Measurements from ENCODE around the gene ANKHD1.

Gene ANKHD1

DNA sequence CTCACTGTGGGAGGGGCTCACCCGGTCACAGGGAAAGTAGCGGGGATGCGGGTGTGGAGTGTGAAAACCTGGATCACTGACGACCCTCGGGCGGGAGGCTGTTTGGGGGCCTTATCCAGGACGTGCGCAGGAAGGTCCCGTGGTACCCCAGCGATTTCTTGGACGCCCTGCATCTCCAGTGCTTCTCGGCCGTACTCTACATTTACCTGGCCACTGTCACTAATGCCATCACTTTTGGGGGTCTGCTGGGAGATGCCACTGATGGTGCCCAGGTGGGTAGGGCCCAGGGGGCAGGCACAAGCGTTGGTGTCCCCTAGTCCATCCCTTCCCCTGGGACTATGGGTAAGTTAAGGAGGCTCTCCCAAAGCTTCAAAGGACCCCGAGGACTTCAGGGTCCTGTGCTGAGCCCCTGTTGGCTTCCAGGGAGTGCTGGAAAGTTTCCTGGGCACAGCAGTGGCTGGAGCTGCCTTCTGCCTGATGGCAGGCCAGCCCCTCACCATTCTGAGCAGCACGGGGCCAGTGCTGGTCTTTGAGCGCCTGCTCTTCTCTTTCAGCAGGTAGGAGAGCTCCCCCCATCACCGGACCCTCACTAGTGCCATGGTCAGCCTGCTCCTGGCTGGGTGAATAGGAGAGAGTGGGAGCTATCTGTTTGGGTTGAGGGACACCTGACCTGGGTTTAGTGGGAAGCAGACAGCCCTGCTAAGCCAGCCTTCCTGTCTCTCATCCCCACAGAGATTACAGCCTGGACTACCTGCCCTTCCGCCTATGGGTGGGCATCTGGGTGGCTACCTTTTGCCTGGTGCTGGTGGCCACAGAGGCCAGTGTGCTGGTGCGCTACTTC is 37.8 kb upstream of the ANKHD1 start:
- Histone ChIP-seq H3K36me3 (ENCODE audit: control insufficient read depth, low read depth, low read length) (no peaks in the 10 kb centered on the region), H3K9ac (ENCODE audit: low read length) (peak overlapping the region; percentile 60), H3K27ac (ENCODE audit: low read length) (no peak overlapping the region), H3K27me3 (ENCODE audit: control insufficient read depth, insufficient read depth, low read length) (no peaks in the 10 kb centered on the region), H3K4me3 (ENCODE audit: low read length) (peak overlapping the region; percentile 73), H3K4me1 (ENCODE audit: control insufficient read depth, low read depth, low read length) (no peaks in the 10 kb centered on the region), H3K9me3 (ENCODE audit: control insufficient read depth, low read depth, low read length) (no peaks in the 10 kb centered on the region)

GRCh38 chr5:140364472-140364765 is 37.2 kb upstream of the ANKHD1 start:
- Histone ChIP-seq H3K4me1 (ENCODE audit: control insufficient read depth, low read depth, low read length) (no peaks in the 10 kb centered on the region), H3K9me3 (ENCODE audit: control insufficient read depth, low read depth, low read length) (no peaks in the 10 kb centered on the region), H3K9ac (ENCODE audit: low read length) (no peak overlapping the region), H3K27me3 (ENCODE audit: control insufficient read depth, insufficient read depth, low read length) (no peaks in the 10 kb centered on the region), H3K36me3 (ENCODE audit: control insufficient read depth, low read depth, low read length) (no peaks in the 10 kb centered on the region), H3K27ac (ENCODE audit: low read length) (no peak overlapping the region), H3K4me3 (ENCODE audit: low read length) (no peak overlapping the region)

GRCh38 chr5:140365282-140365681 is 36.4 kb upstream of the ANKHD1 start:
- H3K4me1 ChIP-seq (ENCODE audit: control insufficient read depth, low read depth, low read length): no peaks in the 10 kb centered on the region
- H3K9me3 ChIP-seq (ENCODE audit: control insufficient read depth, low read depth, low read length): no peaks in the 10 kb centered on the region
- no peak overlapping the region for H3K4me3 ChIP-seq (ENCODE audit: low read length)
- H3K36me3 ChIP-seq (ENCODE audit: control insufficient read depth, low read depth, low read length): no peaks in the 10 kb centered on the region
- no peak overlapping the region for H3K27ac ChIP-seq (ENCODE audit: low read length)
- no peak overlapping the region for H3K9ac ChIP-seq (ENCODE audit: low read length)
- no peaks in the 10 kb centered on the region for H3K27me3 ChIP-seq (ENCODE audit: control insufficient read depth, insufficient read depth, low read length)

DNA sequence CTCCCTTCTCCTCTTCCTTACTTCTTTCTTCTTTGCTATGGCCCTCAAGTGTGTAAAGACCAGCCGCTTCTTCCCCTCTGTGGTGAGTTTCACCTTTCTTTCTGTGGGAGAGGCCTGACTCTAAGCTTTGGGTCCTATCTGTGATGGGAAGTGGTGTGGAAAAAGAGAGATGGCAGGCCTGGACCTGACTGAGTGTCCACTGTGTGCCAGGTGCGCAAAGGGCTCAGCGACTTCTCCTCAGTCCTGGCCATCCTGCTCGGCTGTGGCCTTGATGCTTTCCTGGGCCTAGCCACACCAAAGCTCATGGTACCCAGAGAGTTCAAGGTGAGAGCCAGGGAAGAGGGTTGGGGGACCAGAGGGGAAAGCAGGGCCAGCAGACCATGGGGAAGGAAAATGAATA is 35.7 kb upstream of the ANKHD1 start:
- Histone ChIP-seq H3K4me3 (ENCODE audit: low read length) (no peak overlapping the region), H3K9me3 (ENCODE audit: control insufficient read depth, low read depth, low read length) (no peaks in the 10 kb centered on the region), H3K36me3 (ENCODE audit: control insufficient read depth, low read depth, low read length) (no peaks in the 10 kb centered on the region), H3K4me1 (ENCODE audit: control insufficient read depth, low read depth, low read length) (no peaks in the 10 kb centered on the region), H3K9ac (ENCODE audit: low read length) (no peak overlapping the region), H3K27me3 (ENCODE audit: control insufficient read depth, insufficient read depth, low read length) (no peaks in the 10 kb centered on the region), H3K27ac (ENCODE audit: low read length) (no peak overlapping the region)

DNA sequence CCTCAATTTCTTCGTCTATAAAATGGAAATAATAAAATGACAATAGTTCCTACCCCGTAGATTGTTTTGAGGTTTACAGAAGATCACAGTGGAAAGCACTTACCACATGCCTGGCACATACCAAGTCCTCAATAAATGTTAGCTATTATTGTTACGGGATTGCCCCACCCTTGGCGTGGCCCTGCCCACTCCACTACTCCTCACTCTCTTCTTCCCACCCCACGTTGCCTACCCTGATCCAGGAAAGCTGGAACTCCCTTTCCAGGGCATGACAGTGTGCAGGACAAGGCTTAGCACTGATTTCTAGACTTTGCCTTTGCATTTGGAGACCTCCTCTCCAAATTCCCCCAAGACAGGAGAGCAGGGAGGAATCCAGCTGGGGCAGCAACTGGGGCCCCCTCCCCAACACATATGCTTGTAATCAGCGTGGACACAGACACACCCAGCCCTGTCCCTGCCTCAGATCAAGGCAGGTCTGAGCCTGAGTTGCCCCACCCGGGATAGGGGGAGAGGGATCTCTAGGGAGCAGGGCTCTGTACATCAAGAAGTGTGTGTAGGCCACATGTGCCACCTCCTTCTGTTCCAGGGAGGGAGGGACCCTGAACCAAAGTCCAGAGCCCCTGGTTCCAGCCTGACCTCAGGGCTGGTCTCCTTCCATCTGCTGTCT is 34.9 kb upstream of the ANKHD1 start:
- no peaks in the 10 kb centered on the region for H3K9me3 ChIP-seq (ENCODE audit: control insufficient read depth, low read depth, low read length)
- no peaks in the 10 kb centered on the region for H3K4me1 ChIP-seq (ENCODE audit: control insufficient read depth, low read depth, low read length)
- H3K9ac ChIP-seq (ENCODE audit: low read length): no peak overlapping the region

GRCh38 chr5:140367256-140368013 is 34.2 kb upstream of the ANKHD1 start:
- Histone ChIP-seq H3K9ac (ENCODE audit: low read length) (no peak overlapping the region), H3K9me3 (ENCODE audit: control insufficient read depth, low read depth, low read length) (no peaks in the 10 kb centered on the region), H3K4me1 (ENCODE audit: control insufficient read depth, low read depth, low read length) (no peaks in the 10 kb centered on the region), H3K27me3 (ENCODE audit: control insufficient read depth, insufficient read depth, low read length) (no peaks in the 10 kb centered on the region), H3K36me3 (ENCODE audit: control insufficient read depth, low read depth, low read length) (no peaks in the 10 kb centered on the region), H3K4me3 (ENCODE audit: low read length) (no peak overlapping the region), H3K27ac (ENCODE audit: low read length) (no peak overlapping the region)

More for the DNA sequence above, 34.9 kb upstream of the ANKHD1 start:
- H3K4me3 ChIP-seq (ENCODE audit: low read length): no peak overlapping the region
- no peaks in the 10 kb centered on the region for H3K27me3 ChIP-seq (ENCODE audit: control insufficient read depth, insufficient read depth, low read length)
- H3K36me3 ChIP-seq (ENCODE audit: control insufficient read depth, low read depth, low read length): no peaks in the 10 kb centered on the region
- no peak overlapping the region for H3K27ac ChIP-seq (ENCODE audit: low read length)

- H3K9ac ChIP-seq (ENCODE audit: low read length): no peak overlapping the region
- H3K27ac ChIP-seq (ENCODE audit: low read length): no peak overlapping the region
- no peaks in the 10 kb centered on the region for H3K27me3 ChIP-seq (ENCODE audit: control insufficient read depth, insufficient read depth, low read length)
- no peaks in the 10 kb centered on the region for H3K36me3 ChIP-seq (ENCODE audit: control insufficient read depth, low read depth, low read length)
- peaks cover 4% of the 10 kb centered on the region for H3K4me1 ChIP-seq (ENCODE audit: control insufficient read depth, low read depth, low read length)
- no peaks in the 10 kb centered on the region for H3K9me3 ChIP-seq (ENCODE audit: control insufficient read depth, low read depth, low read length)
- no peak overlapping the region for H3K4me3 ChIP-seq (ENCODE audit: low read length)
Measured at GRCh38 chr5:140371356-140372151, 30.1 kb upstream of the ANKHD1 start.

DNA sequence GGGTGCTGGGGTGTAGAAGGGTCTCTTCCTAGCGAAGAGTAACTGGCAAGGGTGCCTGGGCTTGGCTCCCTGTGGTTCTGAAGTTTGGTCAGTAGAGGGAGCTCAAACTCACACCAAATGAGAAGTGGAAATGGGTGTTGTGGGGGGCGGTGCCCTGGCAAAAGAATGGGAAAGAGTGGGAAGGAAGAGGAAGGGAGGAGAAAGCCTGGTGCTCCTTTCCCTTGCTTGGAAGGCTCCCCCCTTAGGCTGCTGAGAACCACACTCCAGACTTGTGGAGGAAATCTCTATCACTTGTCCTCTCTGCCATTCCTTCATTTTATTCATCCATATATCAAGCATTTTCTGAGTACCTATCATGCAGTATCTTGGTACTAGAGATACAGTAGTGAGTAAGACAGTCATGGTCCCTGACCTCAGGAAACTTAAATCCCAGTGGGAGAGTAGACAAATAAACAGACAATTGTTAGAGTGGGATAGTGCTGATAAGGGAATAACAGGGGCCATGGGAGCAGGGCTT is 28.6 kb upstream of the ANKHD1 start:
- Histone ChIP-seq H3K9ac (ENCODE audit: low read length) (no peak overlapping the region), H3K36me3 (ENCODE audit: control insufficient read depth, low read depth, low read length) (no peaks in the 10 kb centered on the region), H3K4me1 (ENCODE audit: control insufficient read depth, low read depth, low read length) (peaks cover 4% of the 10 kb centered on the region), H3K4me3 (ENCODE audit: low read length) (no peak overlapping the region), H3K9me3 (ENCODE audit: control insufficient read depth, low read depth, low read length) (no peaks in the 10 kb centered on the region), H3K27ac (ENCODE audit: low read length) (no peak overlapping the region), H3K27me3 (ENCODE audit: control insufficient read depth, insufficient read depth, low read length) (no peaks in the 10 kb centered on the region)

- Histone ChIP-seq H3K27ac (ENCODE audit: low read length) (no peak overlapping the region), H3K9me3 (ENCODE audit: control insufficient read depth, low read depth, low read length) (no peaks in the 10 kb centered on the region), H3K27me3 (ENCODE audit: control insufficient read depth, insufficient read depth, low read length) (no peaks in the 10 kb centered on the region), H3K4me1 (ENCODE audit: control insufficient read depth, low read depth, low read length) (no peaks in the 10 kb centered on the region), H3K9ac (ENCODE audit: low read length) (no peak overlapping the region), H3K36me3 (ENCODE audit: control insufficient read depth, low read depth, low read length) (no peaks in the 10 kb centered on the region), H3K4me3 (ENCODE audit: low read length) (no peak overlapping the region)
Measured at GRCh38 chr5:140381351-140381750, 20.3 kb upstream of the ANKHD1 start.

DNA sequence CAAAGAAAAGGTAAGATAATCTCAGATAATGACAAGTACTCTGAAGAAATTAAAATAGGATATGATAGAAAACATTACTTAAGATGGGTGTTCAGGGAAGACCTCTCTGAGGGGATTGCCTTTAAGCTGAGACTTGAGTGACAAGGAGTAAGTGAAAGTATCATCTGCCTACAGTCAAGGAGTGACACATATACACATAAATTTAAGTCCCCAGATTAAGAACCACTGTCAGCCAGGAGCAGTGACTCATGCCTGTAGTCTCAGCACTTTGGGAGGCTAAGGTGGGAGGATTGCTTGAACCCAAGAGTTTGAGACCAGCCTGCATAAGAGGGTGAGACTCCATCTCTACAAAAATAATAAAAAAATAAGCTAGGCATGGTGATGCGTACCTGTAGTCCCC is 19.7 kb upstream of the ANKHD1 start:
- Histone ChIP-seq H3K4me1 (ENCODE audit: control insufficient read depth, low read depth, low read length) (no peaks in the 10 kb centered on the region), H3K27ac (ENCODE audit: low read length) (no peak overlapping the region), H3K9ac (ENCODE audit: low read length) (no peak overlapping the region), H3K36me3 (ENCODE audit: control insufficient read depth, low read depth, low read length) (no peaks in the 10 kb centered on the region), H3K27me3 (ENCODE audit: control insufficient read depth, insufficient read depth, low read length) (no peaks in the 10 kb centered on the region), H3K4me3 (ENCODE audit: low read length) (no peak overlapping the region), H3K9me3 (ENCODE audit: control insufficient read depth, low read depth, low read length) (no peaks in the 10 kb centered on the region)

- Histone ChIP-seq H3K36me3 (ENCODE audit: control insufficient read depth, low read depth, low read length) (no peaks in the 10 kb centered on the region), H3K27me3 (ENCODE audit: control insufficient read depth, insufficient read depth, low read length) (no peaks in the 10 kb centered on the region), H3K9ac (ENCODE audit: low read length) (no peak overlapping the region), H3K9me3 (ENCODE audit: control insufficient read depth, low read depth, low read length) (no peaks in the 10 kb centered on the region), H3K4me3 (ENCODE audit: low read length) (no peak overlapping the region), H3K4me1 (ENCODE audit: control insufficient read depth, low read depth, low read length) (no peaks in the 10 kb centered on the region), H3K27ac (ENCODE audit: low read length) (no peak overlapping the region)
Measured at GRCh38 chr5:140382866-140383265, 18.8 kb upstream of the ANKHD1 start.

Measured in iPS-18a (cell line).